Activated CD8-positive, alpha-beta memory T cell treated with anti-CD3 and anti-CD28 coated beads for 48 hours (primary cell): ENCODE measurements around the gene HOXC4.
"Not testable (repeated sequence)": the region's sequence is repeated elsewhere in the genome, so short reads cannot be mapped to it uniquely, and the experiment has no call there.

ENCODE experiments used
- DNase-seq, 3 experiments: peaks; one replicate each; pipeline ENCODE4 v3.0.0-alpha.2; 2020; ENCODE audit warnings: low read depth in 2 of 3, low spot score in 2 of 3

HOXC4 gene

DNA sequence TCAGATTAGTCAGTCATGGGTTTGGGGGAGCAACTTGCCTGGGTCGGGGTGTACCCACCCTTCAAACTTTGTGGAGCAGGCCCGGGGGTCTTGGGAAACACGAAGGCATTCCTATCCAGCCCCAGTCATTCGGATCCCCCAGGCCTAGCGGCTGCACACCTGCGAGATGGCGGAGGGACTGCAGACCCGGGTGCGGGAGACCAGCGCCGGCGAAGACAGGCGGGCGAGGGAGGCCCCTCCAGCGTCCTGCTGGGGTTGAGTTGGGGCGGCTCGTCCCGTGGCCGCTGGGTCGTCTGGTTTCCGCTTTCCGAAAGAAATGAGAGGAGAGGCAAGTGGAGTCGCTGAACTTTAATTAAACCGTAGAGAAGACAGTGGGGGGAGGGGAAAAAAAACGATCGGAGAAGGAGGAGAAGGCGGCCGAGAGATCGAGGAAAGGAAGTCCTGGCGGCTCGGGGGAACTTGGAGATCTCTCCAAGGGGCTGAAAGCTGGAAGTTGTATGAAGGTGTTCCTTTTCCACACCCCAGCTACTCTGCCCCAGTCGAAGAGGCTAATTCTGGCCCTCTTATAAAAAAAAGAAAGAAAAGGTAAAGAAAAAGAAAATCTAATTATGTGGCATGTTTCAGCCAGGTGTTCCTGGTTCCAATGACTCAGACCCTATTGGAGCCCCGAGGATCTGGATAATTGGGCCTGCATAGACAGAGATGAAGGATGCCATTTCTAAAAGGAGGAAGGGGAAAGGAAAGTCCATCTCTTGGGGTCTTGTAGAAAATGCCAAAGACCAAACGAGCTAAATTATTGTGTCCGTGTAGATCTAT, 28.2 kb downstream of the HOXC4 start:
- DNase-seq, result peak in 1 of 3 experiments; percentile 19

DNA sequence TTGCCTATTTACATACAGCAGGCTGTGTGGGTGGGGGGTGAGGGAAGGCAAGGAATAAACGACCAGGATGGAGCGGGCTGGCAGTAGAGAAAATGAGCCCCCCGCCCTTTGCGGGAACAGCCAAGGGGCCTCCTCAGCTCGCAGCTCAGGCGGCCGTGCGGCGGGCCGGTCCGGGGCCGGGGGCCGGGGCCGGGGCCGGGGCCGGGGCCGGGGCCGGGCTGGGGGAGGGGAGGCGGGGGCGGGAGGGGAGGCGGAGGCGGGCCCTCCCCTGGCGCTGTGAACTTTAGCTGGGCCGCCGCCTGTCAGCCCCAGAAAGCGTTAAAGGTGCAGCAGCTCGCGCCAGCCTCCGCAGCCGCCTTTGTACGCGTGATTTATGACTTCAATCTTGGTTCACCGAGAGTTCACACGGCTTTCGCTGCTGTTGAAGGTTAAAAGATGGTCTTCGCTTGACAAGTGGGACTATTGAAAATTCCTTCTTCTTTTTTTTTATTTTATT, 28.8 kb downstream of the HOXC4 start:
- no peak for DNase-seq

DNA sequence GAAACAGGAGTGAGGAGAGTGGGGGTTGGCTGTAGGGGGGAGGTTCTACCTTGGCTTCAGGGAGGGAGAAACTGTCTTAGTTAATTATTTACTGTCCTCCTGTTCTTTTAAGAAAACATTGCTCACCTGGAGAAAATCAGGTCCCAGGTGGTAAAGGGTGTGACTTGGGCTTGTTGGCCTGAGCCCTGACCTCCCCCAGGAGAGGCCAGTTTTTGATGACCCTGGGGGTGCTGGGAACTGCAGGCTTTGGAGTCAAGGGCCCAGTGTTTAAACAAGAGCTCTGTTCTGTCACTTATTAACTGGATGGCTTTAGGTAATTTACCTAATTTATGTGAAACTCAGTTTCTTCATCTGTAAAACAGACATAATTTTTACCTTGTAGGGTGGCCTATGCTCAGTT, 34.4 kb downstream of the HOXC4 start:
- DNase-seq, result not testable (repeated sequence)

DNA sequence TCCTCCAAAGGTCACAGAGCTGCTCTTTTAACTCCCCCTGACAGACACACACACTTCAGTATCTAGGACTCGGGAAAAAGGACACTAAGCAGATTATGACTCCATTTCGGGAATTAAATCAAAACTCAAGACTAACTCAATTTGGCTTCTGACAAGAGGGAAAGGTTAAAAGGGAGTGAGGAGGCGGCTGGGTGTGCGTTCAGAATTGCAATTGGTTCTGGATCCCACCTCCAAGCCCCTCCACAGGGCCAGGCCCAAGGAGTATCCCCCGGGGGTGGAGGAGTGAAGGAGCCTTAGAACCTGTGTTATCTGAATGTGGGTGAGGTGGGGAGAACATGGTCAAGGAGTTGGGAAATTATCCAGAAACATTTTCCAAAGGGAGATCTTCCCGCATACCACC, 35.8 kb downstream of the HOXC4 start:
- not testable (repeated sequence) for DNase-seq

DNA sequence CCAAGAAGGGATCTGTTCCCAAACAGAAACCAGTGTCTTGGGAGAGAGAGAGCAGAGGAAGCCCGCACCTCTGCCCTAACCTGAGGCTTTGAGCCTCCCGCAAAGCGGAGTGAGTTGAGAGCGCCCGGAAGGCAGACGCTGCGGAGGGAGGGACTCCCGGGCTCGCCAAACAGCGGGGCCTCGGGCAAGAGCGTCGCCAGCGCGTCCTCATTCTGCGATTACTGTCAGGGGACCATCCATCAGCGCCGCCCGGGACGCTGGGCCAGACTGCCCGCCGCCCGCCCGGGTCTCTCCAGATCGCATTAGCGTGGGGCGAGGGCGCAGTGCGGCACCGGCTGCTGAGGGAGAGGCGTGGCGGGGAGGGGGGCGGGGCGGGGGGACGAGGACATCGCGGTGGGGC, 36.7 kb downstream of the HOXC4 start:
- DNase-seq, result not testable (repeated sequence)

DNA sequence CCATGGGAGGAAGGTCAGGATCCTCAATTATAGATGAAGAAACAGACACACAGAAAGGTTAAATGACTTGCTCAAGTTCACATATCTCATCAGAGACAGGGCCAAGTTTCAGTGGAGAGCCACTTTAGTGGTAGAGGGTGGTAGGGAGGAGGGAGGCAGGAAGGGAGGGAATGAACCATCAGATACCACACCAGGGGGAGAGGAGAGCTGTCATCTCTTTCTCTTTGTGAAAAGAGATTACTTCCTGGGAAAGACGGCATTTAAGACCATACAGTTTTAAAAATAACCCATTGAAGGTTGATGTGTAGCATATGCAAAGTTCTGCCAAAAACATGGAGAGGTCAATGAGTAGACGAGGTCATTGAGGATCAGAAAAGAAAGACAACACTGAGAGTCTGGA, 39.3 kb downstream of the HOXC4 start:
- not testable (repeated sequence) for DNase-seq

DNA sequence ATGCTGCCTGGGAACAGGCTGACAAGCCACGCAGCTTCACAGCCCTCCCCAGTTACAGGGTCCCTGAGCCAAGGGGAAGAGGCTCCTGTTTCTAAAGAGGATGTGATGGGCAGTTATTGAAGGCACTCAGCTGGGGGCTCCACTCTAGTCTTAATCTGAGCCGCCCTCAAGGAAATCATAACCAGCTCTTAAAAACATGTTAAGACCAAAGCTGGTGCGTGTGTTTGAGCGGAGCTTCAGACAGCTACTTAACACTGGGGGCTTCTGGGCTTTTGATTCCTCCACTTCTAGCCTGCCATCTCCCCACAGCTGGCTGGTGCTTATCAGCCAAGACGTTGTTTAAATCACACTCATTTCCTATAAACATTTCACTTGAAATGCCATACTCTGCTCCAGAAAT, 42.3 kb downstream of the HOXC4 start:
- not testable (repeated sequence) for DNase-seq

DNA sequence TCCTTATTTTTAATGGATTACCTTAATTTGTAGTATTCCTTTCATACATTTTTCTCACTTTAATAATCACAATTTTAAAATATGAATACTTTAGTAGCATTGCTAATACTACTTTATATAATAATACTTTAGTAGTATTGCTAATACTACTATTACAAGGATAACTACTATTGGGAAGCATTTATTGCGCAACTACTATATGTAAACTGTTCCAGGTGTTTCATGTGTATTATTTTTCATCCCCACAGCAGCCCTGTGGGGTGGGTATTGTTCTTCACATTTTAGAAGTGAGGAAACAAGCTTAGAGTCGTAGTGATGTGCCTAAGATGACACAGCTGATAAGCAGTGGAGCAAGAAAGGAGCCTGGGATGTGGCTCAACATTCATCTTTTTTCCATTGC, 45.0 kb downstream of the HOXC4 start:
- not testable (repeated sequence) for DNase-seq

DNA sequence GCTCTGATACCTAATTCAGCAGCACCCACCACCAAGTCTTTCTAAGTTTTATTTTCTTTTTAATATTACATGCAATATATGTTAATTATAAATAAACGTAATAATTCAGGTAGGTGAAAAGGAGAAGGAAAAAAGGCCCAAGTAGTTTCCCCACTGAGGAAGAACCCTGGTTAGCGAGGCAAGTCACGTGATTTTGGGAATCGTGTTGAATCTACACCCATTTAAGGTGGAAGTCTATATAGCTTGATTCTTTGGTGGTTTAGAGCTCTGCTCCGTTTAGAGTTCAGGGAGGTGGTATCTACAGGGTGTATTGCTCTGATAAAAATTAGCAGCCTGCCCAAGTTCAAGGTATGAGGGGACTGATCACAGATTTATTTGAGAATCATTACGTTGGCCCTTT, 47.0 kb downstream of the HOXC4 start:
- DNase-seq, result not testable (repeated sequence)

DNA sequence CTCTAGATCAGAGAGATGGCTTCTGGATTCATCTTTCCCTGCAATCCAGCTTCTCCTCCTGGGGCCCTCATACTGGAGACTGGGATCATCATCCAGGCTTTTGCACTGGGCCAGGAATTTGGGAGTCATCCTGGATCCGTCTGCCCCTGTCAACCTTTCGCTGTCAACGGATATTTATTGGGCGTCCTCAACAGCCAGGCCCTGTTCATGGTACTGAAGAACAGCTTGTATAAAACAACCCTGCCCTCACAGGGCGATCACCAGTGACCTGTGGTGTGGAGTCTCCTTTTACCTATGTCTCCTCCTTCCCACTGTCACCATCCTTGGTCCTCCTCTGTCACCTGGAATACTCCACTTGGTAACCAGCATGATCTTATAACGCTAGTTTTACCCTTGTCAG, 48.6 kb downstream of the HOXC4 start:
- DNase-seq, result not testable (repeated sequence)

DNA sequence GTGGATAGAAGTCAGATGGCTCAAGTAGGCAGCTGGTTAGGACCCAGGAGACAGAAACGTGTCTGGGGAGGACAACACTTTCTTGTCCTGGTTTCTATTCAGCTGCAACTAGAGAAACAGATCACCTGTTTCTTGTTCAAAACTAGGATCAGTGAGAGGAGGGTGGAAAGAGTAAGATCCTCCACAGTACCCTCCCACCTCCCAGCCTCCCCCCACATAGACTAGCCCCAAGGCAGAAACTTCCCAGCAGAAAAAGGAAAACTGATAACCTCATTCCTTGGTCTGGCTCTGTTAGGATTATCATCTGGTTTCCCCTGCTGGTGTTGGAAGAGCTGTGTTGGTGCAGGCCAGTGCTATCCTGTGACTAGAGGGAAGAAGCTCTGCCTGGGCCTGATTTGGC, 50.2 kb downstream of the HOXC4 start:
- DNase-seq, result not testable (repeated sequence)
